ENCODE results near the gene ENPP4. TPM values are rescaled to one million over a fixed set of nuclear protein-coding genes. Genes with fewer than 3 reads are reported as not detected.
A peak's percentile ranks its signal among the peaks of the same experiment; 100 is the strongest.

Gene ENPP4
- polyA plus RNA-seq, 3 donors = 13.8 to 18.3 (median 16.5) TPM

DNA sequence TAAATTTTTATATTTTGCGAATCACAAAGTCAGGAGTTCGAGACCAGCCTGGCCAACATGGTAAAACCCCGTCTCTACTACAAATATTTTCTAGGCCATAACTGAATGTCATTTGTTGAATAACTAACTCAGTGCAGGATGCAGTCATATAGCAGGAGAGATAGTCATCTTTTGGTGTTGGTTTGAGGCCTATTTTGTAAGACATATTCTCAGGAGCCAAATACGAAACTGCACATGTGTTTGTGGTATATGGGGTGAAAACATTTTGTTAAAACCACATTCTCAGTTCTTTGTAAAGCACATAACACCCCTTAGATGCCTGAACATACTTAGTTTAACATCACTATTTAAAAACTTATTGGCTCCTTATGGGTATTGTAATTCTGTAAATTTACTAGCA, 45.7 kb downstream of the ENPP4 start:
- no peak for DNase-seq (ENCODE audit: extremely low read depth in 1 of 11, low read depth in 9 of 11, low spot score in 4 of 11)

DNA sequence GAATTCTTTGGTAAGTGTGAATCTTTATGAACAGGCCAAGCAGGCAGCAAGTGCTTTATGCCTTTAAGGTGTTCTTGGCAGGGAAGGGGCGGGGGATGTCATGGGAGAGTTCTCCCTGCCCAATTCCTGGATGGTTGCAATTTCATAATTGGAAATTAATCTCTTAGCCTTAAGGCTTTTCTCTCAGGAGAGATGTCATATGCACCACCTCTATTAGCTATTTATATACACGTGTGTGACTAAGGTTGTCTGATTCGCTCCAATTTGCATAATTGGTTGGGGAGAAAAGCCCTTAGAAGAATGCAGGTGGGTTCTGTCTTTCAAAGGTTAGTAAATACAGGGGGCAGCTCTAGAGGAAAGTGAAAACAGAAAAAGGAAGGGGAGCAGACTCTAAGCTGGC, 46.2 kb downstream of the ENPP4 start:
- DNase-seq (ENCODE audit: extremely low read depth in 1 of 11, low read depth in 9 of 11, low spot score in 4 of 11) = no peak

DNA sequence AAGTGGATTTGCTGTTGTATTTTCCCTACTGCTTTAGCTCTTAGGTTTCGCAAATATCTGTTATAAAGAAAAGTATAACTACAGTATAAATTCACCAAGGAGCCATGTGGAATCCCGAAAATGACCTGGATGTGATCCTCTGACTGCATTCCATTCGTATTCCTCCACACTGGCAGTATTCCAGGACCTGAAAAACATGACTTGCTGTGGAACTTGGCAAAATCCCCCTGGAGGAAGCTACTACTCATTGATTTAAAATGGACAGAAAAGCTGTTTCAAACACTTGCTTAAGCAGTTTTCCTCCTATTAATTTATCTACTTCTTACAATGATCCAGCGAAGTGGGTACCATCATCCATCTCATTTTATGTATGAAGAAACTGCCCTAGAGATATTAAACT, 54.3 kb downstream of the ENPP4 start:
- peak in 1 of 11 donors; percentile 7 for DNase-seq (ENCODE audit: extremely low read depth in 1 of 11, low read depth in 9 of 11, low spot score in 4 of 11)

DNA sequence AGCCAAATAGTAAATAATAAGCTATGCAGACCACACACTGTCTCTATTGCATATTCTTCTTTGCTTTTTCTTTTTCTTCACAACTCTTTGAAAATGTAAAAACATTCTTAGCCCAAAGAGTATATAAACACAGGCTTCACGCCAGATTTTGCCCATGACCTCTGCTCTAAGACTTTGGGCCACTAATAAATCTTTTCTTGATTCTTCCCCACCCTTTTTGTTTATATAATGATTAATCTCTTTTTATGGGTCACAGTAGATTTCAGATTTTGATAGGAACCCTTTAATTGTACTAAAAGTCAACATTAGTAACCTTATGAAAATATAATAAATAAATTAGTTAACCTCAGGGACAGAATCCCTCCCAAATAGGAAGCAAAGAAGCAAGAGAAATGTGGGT, 56.8 kb downstream of the ENPP4 start:
- no peak for DNase-seq (ENCODE audit: extremely low read depth in 1 of 11, low read depth in 9 of 11, low spot score in 4 of 11)

DNA sequence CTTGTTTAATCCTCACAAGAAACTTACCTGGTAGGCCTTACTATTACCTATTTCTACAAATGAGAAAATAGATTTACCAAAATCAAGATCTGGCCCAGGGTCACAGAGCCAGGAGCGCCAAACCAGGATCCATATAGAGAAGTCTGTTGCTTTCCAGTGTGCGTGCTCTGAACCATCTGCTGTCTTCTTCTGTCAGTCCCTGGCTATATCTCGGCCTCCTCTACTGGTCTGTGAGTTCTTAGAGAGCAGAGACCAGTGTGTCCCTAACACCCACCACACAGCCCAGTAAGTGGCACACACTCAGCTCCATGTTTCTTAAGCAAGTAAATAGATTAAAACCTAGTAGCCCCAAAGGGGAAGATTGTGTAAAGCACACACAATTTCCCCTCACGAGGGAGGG, 59.9 kb downstream of the ENPP4 start:
- no peak for DNase-seq (ENCODE audit: extremely low read depth in 1 of 11, low read depth in 9 of 11, low spot score in 4 of 11)

DNA sequence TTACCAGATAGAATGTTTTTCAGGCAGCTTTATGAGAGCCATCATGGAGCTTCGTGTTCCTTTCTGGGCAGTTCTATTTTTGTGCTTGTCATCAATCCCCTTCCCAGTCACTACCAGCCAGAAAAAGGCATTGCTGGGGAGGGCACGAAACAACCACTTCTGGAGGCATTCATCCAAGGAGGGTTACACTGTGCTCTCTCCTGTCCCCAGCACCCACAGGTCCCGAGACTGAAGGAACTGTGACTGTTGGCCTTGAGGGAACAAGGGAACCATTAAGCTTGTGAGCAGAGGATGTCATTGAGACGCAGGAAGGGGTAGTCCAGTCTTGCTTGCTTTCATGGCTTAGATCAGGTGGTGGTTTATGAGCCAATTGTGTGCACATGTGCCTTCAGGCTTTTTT, 61.1 kb downstream of the ENPP4 start:
- no peak for DNase-seq (ENCODE audit: extremely low read depth in 1 of 11, low read depth in 9 of 11, low spot score in 4 of 11)

DNA sequence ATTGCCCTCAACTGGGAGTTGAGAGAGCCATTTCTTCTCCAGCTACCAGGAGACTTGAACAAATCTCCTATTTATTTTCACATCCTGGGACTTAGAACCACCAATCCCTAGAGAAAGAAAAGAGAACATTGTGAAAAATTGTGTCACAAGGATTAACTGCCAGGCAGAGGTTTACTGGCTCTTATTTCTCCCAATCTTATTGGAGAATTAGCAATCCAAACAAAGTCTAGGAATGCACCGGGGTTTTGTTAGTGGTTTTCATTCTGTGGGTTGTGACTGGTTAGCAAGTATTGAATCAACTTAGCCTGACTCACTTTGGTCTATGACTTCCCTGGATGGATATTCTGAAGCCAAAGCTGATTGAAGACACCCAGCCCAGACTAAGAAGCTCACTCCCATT, 62.2 kb downstream of the ENPP4 start:
- no peak for DNase-seq (ENCODE audit: extremely low read depth in 1 of 11, low read depth in 9 of 11, low spot score in 4 of 11)

Other genes starting within 250 kb of the ENPP4 start
- 100 to 1,000 TPM; 184 to 208 (median 186) TPM for gene CLIC5, start 114.1 kb upstream of the ENPP4 start, polyA plus RNA-seq (ENCODE audit: insufficient read length in 3 of 3)
- 10 to 100 TPM; 14.0 to 22.0 (median 18.7) TPM for gene ENPP5, start 41.0 kb downstream of the ENPP4 start, polyA plus RNA-seq (ENCODE audit: insufficient read length in 3 of 3)